ENCODE results near the gene MAPK1IP1L.

Gene MAPK1IP1L

GRCh38 chr14:55107766-55108554 lies 56.5 kb downstream of the MAPK1IP1L start:
- peaks cover 17% of the 10 kb centered on the region for H3K4me1 ChIP-seq (ENCODE audit: low read length)

GRCh38 chr14:55109836-55110235 lies 58.4 kb downstream of the MAPK1IP1L start:
- no peak overlapping the region for H3K4me2 ChIP-seq (ENCODE audit: low read depth, low read length)
- H3K4me1 ChIP-seq (ENCODE audit: low read length) = no peaks in the 10 kb centered on the region
- H4K20me1 ChIP-seq (ENCODE audit: insufficient read depth, low read length) = no peaks in the 10 kb centered on the region
- no peaks in the 10 kb centered on the region for H3K79me2 ChIP-seq (ENCODE audit: low read length)
- no peaks in the 10 kb centered on the region; the same call in 1 of the 2 replicates for H3F3A ChIP-seq (ENCODE audit: insufficient read depth, low read length)
- H2AFZ ChIP-seq (ENCODE audit: low read length) = no peak overlapping the region
- H3K9me2 ChIP-seq (replicated peaks; ENCODE audit: insufficient read depth, low read length) = no peaks in the 10 kb centered on the region
- H3K9me3 ChIP-seq (replicated peaks; ENCODE audit: insufficient read depth, low read length) = no peaks in the 10 kb centered on the region
- no peaks in the 10 kb centered on the region for H3K27me3 ChIP-seq (replicated peaks; ENCODE audit: insufficient read depth, low read length)
- H3K36me3 ChIP-seq (replicated peaks; ENCODE audit: insufficient read depth, low read length) = no peaks in the 10 kb centered on the region
- no peak for TF ChIP-seq EZH2 (optimal IDR thresholded peaks at IDR 0.05; ENCODE audit: low read depth, low read length)
- no peak for TF ChIP-seq CTCF (IDR thresholded peaks at IDR 0.05; ENCODE audit: low read length)
- no peak for TF ChIP-seq EZH2phosphoT487 (IDR thresholded peaks at IDR 0.05; ENCODE audit: low read length)
- no peak overlapping the region for H3K4me3 ChIP-seq (ENCODE audit: low read length)
- no peak overlapping the region for H3K9ac ChIP-seq (ENCODE audit: low read length)
- DNase-seq = no peak
- no peak overlapping the region for H3K27ac ChIP-seq (ENCODE audit: low read length)

More at GRCh38 chr14:55107766-55108554, 56.5 kb downstream of the MAPK1IP1L start:
- no peak overlapping the region for H3K4me3 ChIP-seq (ENCODE audit: low read length)
- H3K27ac ChIP-seq (ENCODE audit: low read length) = no peak overlapping the region
- H4K20me1 ChIP-seq (ENCODE audit: insufficient read depth, low read length) = no peaks in the 10 kb centered on the region
- H3F3A ChIP-seq (ENCODE audit: insufficient read depth, low read length) = peaks cover 18% of the 10 kb centered on the region
- H3K79me2 ChIP-seq (ENCODE audit: low read length) = no peaks in the 10 kb centered on the region
- H3K9me2 ChIP-seq (replicated peaks; ENCODE audit: insufficient read depth, low read length) = no peaks in the 10 kb centered on the region
- no peaks in the 10 kb centered on the region for H3K9me3 ChIP-seq (replicated peaks; ENCODE audit: insufficient read depth, low read length)
- H3K4me2 ChIP-seq (ENCODE audit: low read depth, low read length) = no peak overlapping the region
- no peak overlapping the region for H3K9ac ChIP-seq (ENCODE audit: low read length)
- no peaks in the 10 kb centered on the region for H3K27me3 ChIP-seq (replicated peaks; ENCODE audit: insufficient read depth, low read length)
- DNase-seq = no peak
- TF ChIP-seq CTCF (IDR thresholded peaks at IDR 0.05; ENCODE audit: low read length) (no peak), EZH2 (optimal IDR thresholded peaks at IDR 0.05; ENCODE audit: low read depth, low read length) (no peak), EZH2phosphoT487 (IDR thresholded peaks at IDR 0.05; ENCODE audit: low read length) (no peak)
- no peak overlapping the region for H2AFZ ChIP-seq (ENCODE audit: low read length)
- H3K36me3 ChIP-seq (replicated peaks; ENCODE audit: insufficient read depth, low read length) = no peaks in the 10 kb centered on the region

- Histone ChIP-seq H3K4me1 (ENCODE audit: low read length) (no peaks in the 10 kb centered on the region), H3K4me2 (ENCODE audit: low read depth, low read length) (no peak overlapping the region), H3K9ac (ENCODE audit: low read length) (no peak overlapping the region), H3K9me2 (replicated peaks; ENCODE audit: insufficient read depth, low read length) (no peaks in the 10 kb centered on the region), H3F3A (ENCODE audit: insufficient read depth, low read length) (no peaks in the 10 kb centered on the region), H3K4me3 (ENCODE audit: low read length) (no peak overlapping the region), H3K27me3 (replicated peaks; ENCODE audit: insufficient read depth, low read length) (no peaks in the 10 kb centered on the region), H3K36me3 (replicated peaks; ENCODE audit: insufficient read depth, low read length) (no peaks in the 10 kb centered on the region), H4K20me1 (ENCODE audit: insufficient read depth, low read length) (no peaks in the 10 kb centered on the region), H2AFZ (ENCODE audit: low read length) (no peak overlapping the region), H3K9me3 (replicated peaks; ENCODE audit: insufficient read depth, low read length) (no peaks in the 10 kb centered on the region), H3K79me2 (ENCODE audit: low read length) (no peaks in the 10 kb centered on the region), H3K27ac (ENCODE audit: low read length) (no peak overlapping the region)
- DNase-seq = no peak
- TF ChIP-seq EZH2 (optimal IDR thresholded peaks at IDR 0.05; ENCODE audit: low read depth, low read length) (no peak), EZH2phosphoT487 (IDR thresholded peaks at IDR 0.05; ENCODE audit: low read length) (no peak), CTCF (IDR thresholded peaks at IDR 0.05; ENCODE audit: low read length) (no peak)
These were observed 59.8 kb downstream of the MAPK1IP1L start for GRCh38 chr14:55111122-55111708.

Measured in MM.1S (cell line).